ENCODE data around the gene ZBTB7C.

The ZBTB7C gene

DNA sequence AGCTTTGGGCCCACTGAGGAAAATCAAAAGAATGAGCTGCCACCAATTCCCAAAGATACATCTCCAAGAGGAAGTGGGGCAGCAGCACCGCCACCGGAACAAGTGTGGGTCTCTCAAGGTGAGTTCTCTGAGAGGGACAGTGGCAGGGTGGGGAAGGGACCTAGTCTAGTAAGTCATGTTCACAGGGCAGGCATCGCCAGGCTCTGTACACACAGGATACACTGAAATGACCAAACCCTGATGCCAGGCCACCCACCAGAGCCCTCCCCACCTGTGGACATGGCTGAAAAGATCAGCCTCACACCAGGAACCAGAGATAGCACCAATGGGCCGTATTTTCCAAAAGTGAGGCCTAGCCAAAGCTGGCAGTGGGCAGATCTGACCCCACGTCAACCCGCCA lies 370.5 kb downstream of the ZBTB7C start:
- H3F3A ChIP-seq (ENCODE audit: low read depth): no peaks in the 10 kb centered on the region
- no peaks in the 10 kb centered on the region for H3K9me3 ChIP-seq (ENCODE audit: insufficient read depth, low read depth, low read length)
- H3K27me3 ChIP-seq (ENCODE audit: insufficient read depth, low read length, poor library complexity, severe bottlenecking): no peaks in the 10 kb centered on the region

DNA sequence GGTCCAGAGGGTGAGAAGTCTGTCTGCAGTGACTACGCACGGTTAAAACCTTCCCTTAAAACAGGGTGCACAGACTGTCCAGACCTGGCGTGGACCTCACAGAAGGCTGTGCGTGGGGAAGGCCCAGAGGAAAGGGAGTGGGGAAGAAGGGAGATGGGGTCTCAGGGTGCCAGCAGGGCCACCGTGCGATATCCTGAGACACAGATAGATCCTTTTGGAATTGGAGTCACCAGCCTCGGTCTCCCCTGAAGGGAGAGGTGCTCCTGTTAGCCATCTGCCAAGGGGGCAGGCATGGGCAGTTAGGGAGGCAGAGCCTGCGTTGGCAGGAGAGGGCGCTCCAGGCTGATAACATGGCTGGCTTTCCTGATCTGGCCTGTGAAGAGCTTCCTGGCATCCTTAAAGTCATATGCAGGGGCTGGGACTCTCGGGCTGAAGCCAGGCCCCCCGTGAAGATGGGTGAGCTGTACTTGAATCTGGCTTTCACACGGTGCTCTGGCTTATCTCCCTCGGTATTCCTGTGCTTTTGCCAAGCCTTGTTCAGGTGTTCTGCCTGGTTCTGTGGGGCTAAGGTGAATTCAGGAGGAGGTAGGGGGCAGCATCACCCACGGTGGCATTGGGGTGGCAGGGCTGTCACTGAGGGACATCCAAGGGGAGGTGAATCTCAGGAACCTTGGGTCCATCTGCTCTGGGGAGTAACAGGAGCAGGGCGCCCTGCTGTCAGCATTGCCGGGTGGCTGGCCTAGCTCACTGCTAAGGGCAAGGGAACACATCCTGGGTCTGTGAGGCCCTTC lies 371.5 kb downstream of the ZBTB7C start:
- Histone ChIP-seq H3K9me3 (ENCODE audit: insufficient read depth, low read depth, low read length) (no peaks in the 10 kb centered on the region), H2AFZ (ENCODE audit: low read length) (no peak overlapping the region), H3K9me2 (replicated peaks; ENCODE audit: low read depth, low read length) (no peaks in the 10 kb centered on the region), H3K4me2 (ENCODE audit: low read depth, low read length, poor library complexity, severe bottlenecking) (no peak overlapping the region), H3K4me1 (ENCODE audit: insufficient read depth, low read length, poor library complexity, severe bottlenecking) (no peaks in the 10 kb centered on the region), H3K79me2 (ENCODE audit: insufficient read depth, low read length) (no peaks in the 10 kb centered on the region), H3K27me3 (ENCODE audit: insufficient read depth, low read length, poor library complexity, severe bottlenecking) (no peaks in the 10 kb centered on the region), H3K9ac (ENCODE audit: low read depth, low read length, poor library complexity, severe bottlenecking) (no peak overlapping the region), H3K36me3 (ENCODE audit: insufficient read depth, low read length) (no peaks in the 10 kb centered on the region), H4K20me1 (ENCODE audit: insufficient read depth, low read length, poor library complexity, severe bottlenecking) (no peaks in the 10 kb centered on the region), H3K4me3 (ENCODE audit: low read length, poor library complexity, severe bottlenecking) (no peak overlapping the region), H3F3A (ENCODE audit: low read depth) (no peaks in the 10 kb centered on the region)
- TF ChIP-seq, protein P1, sequence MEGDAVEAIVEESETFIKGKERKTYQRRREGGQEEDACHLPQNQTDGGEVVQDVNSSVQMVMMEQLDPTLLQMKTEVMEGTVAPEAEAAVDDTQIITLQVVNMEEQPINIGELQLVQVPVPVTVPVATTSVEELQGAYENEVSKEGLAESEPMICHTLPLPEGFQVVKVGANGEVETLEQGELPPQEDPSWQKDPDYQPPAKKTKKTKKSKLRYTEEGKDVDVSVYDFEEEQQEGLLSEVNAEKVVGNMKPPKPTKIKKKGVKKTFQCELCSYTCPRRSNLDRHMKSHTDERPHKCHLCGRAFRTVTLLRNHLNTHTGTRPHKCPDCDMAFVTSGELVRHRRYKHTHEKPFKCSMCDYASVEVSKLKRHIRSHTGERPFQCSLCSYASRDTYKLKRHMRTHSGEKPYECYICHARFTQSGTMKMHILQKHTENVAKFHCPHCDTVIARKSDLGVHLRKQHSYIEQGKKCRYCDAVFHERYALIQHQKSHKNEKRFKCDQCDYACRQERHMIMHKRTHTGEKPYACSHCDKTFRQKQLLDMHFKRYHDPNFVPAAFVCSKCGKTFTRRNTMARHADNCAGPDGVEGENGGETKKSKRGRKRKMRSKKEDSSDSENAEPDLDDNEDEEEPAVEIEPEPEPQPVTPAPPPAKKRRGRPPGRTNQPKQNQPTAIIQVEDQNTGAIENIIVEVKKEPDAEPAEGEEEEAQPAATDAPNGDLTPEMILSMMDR (conservative IDR thresholded peaks at IDR 0.05; ENCODE audit: low read length): peak; percentile 55
- no peak for TF ChIP-seq EZH2phosphoT487 (IDR thresholded peaks at IDR 0.05; ENCODE audit: borderline replicate concordance)

More for the DNA sequence above, 370.5 kb downstream of the ZBTB7C start:
- H3K4me3 ChIP-seq (ENCODE audit: low read length, poor library complexity, severe bottlenecking): no peak overlapping the region
- H3K9ac ChIP-seq (ENCODE audit: low read depth, low read length, poor library complexity, severe bottlenecking): no peak overlapping the region
- H3K4me2 ChIP-seq (ENCODE audit: low read depth, low read length, poor library complexity, severe bottlenecking): no peak overlapping the region
- H3K36me3 ChIP-seq (ENCODE audit: insufficient read depth, low read length): no peaks in the 10 kb centered on the region
- no peaks in the 10 kb centered on the region for H3K9me2 ChIP-seq (replicated peaks; ENCODE audit: low read depth, low read length)
- no peak overlapping the region for H2AFZ ChIP-seq (ENCODE audit: low read length)
- no peaks in the 10 kb centered on the region for H3K79me2 ChIP-seq (ENCODE audit: insufficient read depth, low read length)
- TF ChIP-seq, protein P1 (conservative IDR thresholded peaks at IDR 0.05; ENCODE audit: low read length): no peak
- no peak for TF ChIP-seq EZH2phosphoT487 (IDR thresholded peaks at IDR 0.05; ENCODE audit: borderline replicate concordance)
- no peaks in the 10 kb centered on the region for H3K4me1 ChIP-seq (ENCODE audit: insufficient read depth, low read length, poor library complexity, severe bottlenecking)
- no peaks in the 10 kb centered on the region for H4K20me1 ChIP-seq (ENCODE audit: insufficient read depth, low read length, poor library complexity, severe bottlenecking)

DNA sequence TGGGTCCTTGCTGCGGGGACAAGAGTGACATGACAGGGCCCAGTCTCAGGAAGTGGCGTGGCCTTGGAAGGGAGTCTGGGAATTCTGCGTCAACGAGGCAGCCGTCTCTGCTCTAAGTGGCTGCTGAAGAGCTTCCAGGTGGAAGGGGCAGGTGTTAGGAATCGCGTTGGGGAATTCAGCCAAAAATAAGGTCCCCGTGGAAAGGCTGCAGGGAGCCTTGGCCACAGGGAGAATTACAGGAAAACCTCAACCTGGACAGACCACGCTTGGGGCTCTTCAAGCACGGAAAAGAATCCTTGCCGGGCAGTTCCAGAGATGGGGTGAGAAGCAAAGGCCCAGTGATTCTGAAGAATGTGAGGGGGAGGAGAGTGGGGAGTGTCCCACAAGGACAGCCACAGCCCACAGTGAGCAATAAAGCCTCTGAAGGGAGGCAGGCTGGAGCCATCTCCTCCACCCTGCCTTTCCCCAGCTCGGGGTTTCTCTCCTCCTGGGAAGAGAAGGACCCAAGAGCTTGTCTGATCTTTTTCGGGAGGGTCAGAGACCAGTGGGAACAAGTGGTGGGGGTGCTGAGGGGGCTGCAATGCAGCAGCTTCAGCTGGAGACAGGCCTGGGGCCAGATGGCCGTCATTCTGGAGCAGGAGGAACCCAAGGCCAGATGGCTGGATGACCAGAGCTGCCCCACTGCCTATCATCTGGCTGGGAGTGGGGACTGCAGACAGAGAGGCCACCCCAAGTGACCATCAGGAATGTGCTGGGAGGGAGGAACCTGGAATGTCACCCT lies 372.4 kb downstream of the ZBTB7C start:
- Histone ChIP-seq H3K9me2 (replicated peaks; ENCODE audit: low read depth, low read length) (no peaks in the 10 kb centered on the region), H3F3A (ENCODE audit: low read depth) (no peaks in the 10 kb centered on the region), H3K27me3 (ENCODE audit: insufficient read depth, low read length, poor library complexity, severe bottlenecking) (no peaks in the 10 kb centered on the region), H3K4me1 (ENCODE audit: insufficient read depth, low read length, poor library complexity, severe bottlenecking) (no peaks in the 10 kb centered on the region), H3K4me2 (ENCODE audit: low read depth, low read length, poor library complexity, severe bottlenecking) (no peak overlapping the region), H3K4me3 (ENCODE audit: low read length, poor library complexity, severe bottlenecking) (no peak overlapping the region), H3K79me2 (ENCODE audit: insufficient read depth, low read length) (no peaks in the 10 kb centered on the region), H3K9me3 (ENCODE audit: insufficient read depth, low read depth, low read length) (no peaks in the 10 kb centered on the region), H3K9ac (ENCODE audit: low read depth, low read length, poor library complexity, severe bottlenecking) (no peak overlapping the region), H3K36me3 (ENCODE audit: insufficient read depth, low read length) (no peaks in the 10 kb centered on the region), H4K20me1 (ENCODE audit: insufficient read depth, low read length, poor library complexity, severe bottlenecking) (no peaks in the 10 kb centered on the region), H2AFZ (ENCODE audit: low read length) (no peak overlapping the region)
- TF ChIP-seq EZH2phosphoT487 (IDR thresholded peaks at IDR 0.05; ENCODE audit: borderline replicate concordance): no peak
- TF ChIP-seq, protein P1 (conservative IDR thresholded peaks at IDR 0.05; ENCODE audit: low read length): no peak

All from Loucy (cell line).